Large intestine (tissue), 3 donors: Measurements from ENCODE around the gene GRK5. TPM values are rescaled to one million over a fixed set of nuclear protein-coding genes. Genes with fewer than 3 reads are reported as not detected.
"Not testable (repeated sequence)": the region's sequence is repeated elsewhere in the genome, so short reads cannot be mapped to it uniquely, and the experiment has no call there.

Source experiments
- DNase-seq, 2 donors: peaks; one replicate each; pipeline versions ENCODE4 v3.0.0 to v3.0.0-alpha.2; 2013
- H3K27ac ChIP-seq: one replicate; pipeline ENCODE4 v1.5.1; 2013; ENCODE audit warnings: low read length
- H3K27me3 ChIP-seq: 2 replicates; pipeline ENCODE4 v1.6.1; 2013; ENCODE audit warnings: low read length; ENCODE audit not compliant: control insufficient read depth, insufficient read depth
- H3K36me3 ChIP-seq: 2 replicates; pipeline ENCODE4 v1.6.1; 2013; ENCODE audit warnings: low read length; ENCODE audit not compliant: control insufficient read depth, insufficient read depth
- H3K4me1 ChIP-seq: one replicate; pipeline ENCODE4 v1.6.1; 2013; ENCODE audit warnings: low read length; ENCODE audit not compliant: control insufficient read depth, insufficient read depth
- H3K4me3 ChIP-seq: one replicate; pipeline ENCODE4 v1.5.1; 2013; ENCODE audit warnings: low read length
- H3K9me3 ChIP-seq: one replicate; pipeline ENCODE4 v1.6.1; 2013; ENCODE audit warnings: mild to moderate bottlenecking, low read depth, low read length, moderate library complexity; ENCODE audit not compliant: control insufficient read depth
- WGBS: methylation state at CpG from one replicate; pipeline ENCODE4 v1.1.5; 2013; ENCODE audit warnings: low lambda C conversion rate; ENCODE audit not compliant: insufficient coverage; 5-methylcytosine and 5-hydroxymethylcytosine counted together
- polyA plus RNA-seq: library from polyadenylated mRNA; unstranded; fragments of 120-200 nt; gene quantifications from one replicate; pipeline ENCODE4 v1.2.1, GENCODE V29; 2013

Gene GRK5
- polyA plus RNA-seq, 1 donor = 38.8 TPM

GRCh38 chr10:119174109-119174508 is 33.3 kb upstream of the GRK5 start:
- no peaks in the 10 kb centered on the region for H3K9me3 ChIP-seq
- peaks cover 2% of the 10 kb centered on the region for H3K4me1 ChIP-seq
- DNase-seq = no peak
- H3K4me3 ChIP-seq = no peak overlapping the region
- no CpG with 5 or more reads among the region's 2 CpGs for WGBS
- peaks cover 53% of the 10 kb centered on the region for H3K36me3 ChIP-seq
- H3K27ac ChIP-seq = no peak overlapping the region
- no peaks in the 10 kb centered on the region for H3K27me3 ChIP-seq

- WGBS = 100% methylated on average over 2 of the region's 6 CpGs
- Histone ChIP-seq H3K9me3 (no peaks in the 10 kb centered on the region), H3K27ac (no peak overlapping the region), H3K27me3 (no peaks in the 10 kb centered on the region), H3K4me3 (no peak overlapping the region), H3K4me1 (peaks cover 2% of the 10 kb centered on the region), H3K36me3 (peaks cover 38% of the 10 kb centered on the region)
- no peak for DNase-seq
Observed at GRCh38 chr10:119176166-119176565, 31.2 kb upstream of the GRK5 start.

GRCh38 chr10:119177708-119178371 is 29.5 kb upstream of the GRK5 start:
- H3K4me1 ChIP-seq = peaks cover 2% of the 10 kb centered on the region
- peak overlapping the region; percentile 85 for H3K27ac ChIP-seq
- peaks cover 22% of the 10 kb centered on the region for H3K36me3 ChIP-seq
- peak overlapping the region; percentile 85 for H3K4me3 ChIP-seq
- WGBS = no CpG with 5 or more reads among the region's 21 CpGs
- peak in 1 of 2 donors; percentile 13 for DNase-seq
- no peaks in the 10 kb centered on the region for H3K9me3 ChIP-seq
- H3K27me3 ChIP-seq = no peaks in the 10 kb centered on the region

- WGBS = no CpG with 5 or more reads among the region's 45 CpGs
Observed at GRCh38 chr10:119178372-119179119, 28.8 kb upstream of the GRK5 start, which contains the start of gene PRDX3. PRDX3 (minus strand) TSS chr10:119178812; CDS start chr10:119178790, 22 bp downstream.

GRCh38 chr10:119180850-119181400 is 26.4 kb upstream of the GRK5 start:
- not testable (repeated sequence) for H3K4me3 ChIP-seq, H3K36me3 ChIP-seq, H3K27me3 ChIP-seq, DNase-seq, H3K27ac ChIP-seq, H3K4me1 ChIP-seq, H3K9me3 ChIP-seq
- WGBS = no CpG with 5 or more reads among the region's 7 CpGs

More at GRCh38 chr10:119178372-119179119, 28.8 kb upstream of the GRK5 start, which contains the start of gene PRDX3:
- no peaks in the 10 kb centered on the region for H3K9me3 ChIP-seq
- H3K27me3 ChIP-seq = no peaks in the 10 kb centered on the region
- H3K4me1 ChIP-seq = peaks cover 2% of the 10 kb centered on the region
- peak within 1 kb of the TSS; percentile 85 for H3K4me3 ChIP-seq
- peak within 1 kb of the TSS; percentile 85 for H3K27ac ChIP-seq
- peak; percentile 87 to 93 for DNase-seq
- peaks cover 17% of the 10 kb centered on the region for H3K36me3 ChIP-seq

- WGBS = no CpG with 5 or more reads among the region's 9 CpGs
- Histone ChIP-seq H3K27me3 (no peaks in the 10 kb centered on the region), H3K4me3 (no peak overlapping the region), H3K4me1 (no peaks in the 10 kb centered on the region), H3K27ac (no peak overlapping the region), H3K36me3 (no peaks in the 10 kb centered on the region), H3K9me3 (no peaks in the 10 kb centered on the region)
- DNase-seq = peak in 1 of 2 donors; percentile 55
Observed at GRCh38 chr10:119183664-119184412, 23.5 kb upstream of the GRK5 start.

- WGBS = no CpG with 5 or more reads among the region's 3 CpGs
- no peak for DNase-seq
Observed at GRCh38 chr10:119189811-119190282, 17.5 kb upstream of the GRK5 start.

GRCh38 chr10:119190353-119190752 is 17.0 kb upstream of the GRK5 start:
- Histone ChIP-seq H3K27me3 (no peaks in the 10 kb centered on the region), H3K4me1 (no peaks in the 10 kb centered on the region), H3K27ac (no peak overlapping the region), H3K4me3 (no peak overlapping the region), H3K9me3 (no peaks in the 10 kb centered on the region), H3K36me3 (no peaks in the 10 kb centered on the region)
- no CpG with 5 or more reads among the region's 4 CpGs for WGBS
- no peak for DNase-seq

More at GRCh38 chr10:119189811-119190282, 17.5 kb upstream of the GRK5 start:
- no peak overlapping the region for H3K27ac ChIP-seq
- H3K4me1 ChIP-seq = no peaks in the 10 kb centered on the region
- no peak overlapping the region for H3K4me3 ChIP-seq
- H3K9me3 ChIP-seq = no peaks in the 10 kb centered on the region
- H3K36me3 ChIP-seq = no peaks in the 10 kb centered on the region
- H3K27me3 ChIP-seq = no peaks in the 10 kb centered on the region

- H3K36me3 ChIP-seq = no peaks in the 10 kb centered on the region
- no peak for DNase-seq
- H3K4me3 ChIP-seq = no peak overlapping the region
- H3K27ac ChIP-seq = no peak overlapping the region
- no peaks in the 10 kb centered on the region for H3K9me3 ChIP-seq
- 60% methylated on average over 3 of the region's 5 CpGs for WGBS
- no peaks in the 10 kb centered on the region for H3K4me1 ChIP-seq
- no peaks in the 10 kb centered on the region for H3K27me3 ChIP-seq
Observed at GRCh38 chr10:119190954-119191785, 16.2 kb upstream of the GRK5 start.
